PC-3 (cell line): ENCODE measurements around the gene LMNTD1.

Source experiments
- CTCF ChIP-seq: fragments of 300-600 bp; sonication (generic); conservative IDR thresholded peaks from 2 replicates; pipeline ENCODE4 v1.5.1; 2017; ENCODE audit warnings: antibody characterized with exemption, low read depth, mild to moderate bottlenecking, low read length
- EZH2phosphoT487 ChIP-seq: fragments of 300-600 bp; sonication (generic); IDR thresholded peaks from 2 replicates; pipeline ENCODE4 v1.6.1; 2018; ENCODE audit warnings: mild to moderate bottlenecking, antibody characterized with exemption, low read length, borderline replicate concordance

DNA sequence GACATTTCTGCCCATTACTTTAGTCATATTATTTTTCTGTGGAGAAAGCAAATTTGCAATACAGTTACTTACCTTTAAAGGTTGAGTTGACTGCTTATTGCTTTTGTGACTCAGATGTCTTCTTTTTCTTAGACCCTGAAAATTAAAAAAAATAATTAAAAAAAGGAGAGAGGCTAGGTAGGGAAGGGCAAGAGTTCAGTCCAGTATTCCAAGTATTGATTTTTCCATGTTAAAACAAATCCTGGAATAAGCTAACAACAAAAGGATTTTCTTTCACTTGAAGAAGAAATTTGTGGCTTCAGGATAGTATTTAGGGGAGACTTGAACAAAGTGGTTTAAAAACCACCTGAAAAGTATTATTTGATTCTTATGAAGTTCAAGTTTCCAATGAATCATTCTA is 49.4 kb downstream of the LMNTD1 start:
- TF ChIP-seq CTCF (no peak), EZH2phosphoT487 (no peak)
